Measurements from ENCODE around the gene MVK. TPM values are rescaled to one million over a fixed set of nuclear protein-coding genes. Genes with fewer than 3 reads are reported as not detected.

The MVK gene
- total RNA-seq, 1 experiment from 2014 or later: 28.9 TPM

- Mint-ChIP-seq H3K27ac (ENCODE audit: unreplicated experiment) (no peak overlapping the region), H3K4me1 (ENCODE audit: low read depth, unreplicated experiment) (no peaks in the 10 kb centered on the region), H3K27me3 (ENCODE audit: insufficient read depth, unreplicated experiment) (no peaks in the 10 kb centered on the region), H3K36me3 (ENCODE audit: insufficient read depth, unreplicated experiment) (peaks cover 12% of the 10 kb centered on the region), H3K9me3 (ENCODE audit: unreplicated experiment) (no peaks in the 10 kb centered on the region), H3K4me3 (ENCODE audit: unreplicated experiment) (no peak overlapping the region)
- no peaks in the 10 kb centered on the region; the same call in 1 of the 2 replicates for H3K36me3 ChIP-seq (ENCODE audit: control insufficient read depth, insufficient read depth, low read length)
- intact Hi-C loops (cut with micrococcal nuclease; ENCODE audit: unreplicated experiment): no loop called here
- TF ChIP-seq CTCF (IDR thresholded peaks at IDR 0.05; ENCODE audit: insufficient read depth in 1 of 2, low read depth in 1 of 2, low read length in 1 of 2, severe bottlenecking in 1 of 2, unreplicated experiment in 1 of 2): no peak
- no peak overlapping the region for H3K4me3 ChIP-seq (ENCODE audit: low read depth, low read length)
- CTCF ChIA-PET: no interaction called here
- no peaks in the 10 kb centered on the region for H3K27me3 ChIP-seq (replicated peaks; ENCODE audit: control insufficient read depth, insufficient read depth, low read length)
- H3K4me1 ChIP-seq: no peaks in the 10 kb centered on the region
- POLR2A ChIA-PET: no interaction called here
- no TSS peak for BruUV-seq (replicated peaks)
- no peaks in the 10 kb centered on the region for H3K9me3 ChIP-seq
- DNase-seq: no peak
These were observed 6.7 kb downstream of the MVK start for GRCh38 chr12:109580272-109580671.

- no peaks in the 10 kb centered on the region for H3K9me3 Mint-ChIP-seq (ENCODE audit: unreplicated experiment)
- peaks cover 12% of the 10 kb centered on the region for H3K36me3 Mint-ChIP-seq (ENCODE audit: insufficient read depth, unreplicated experiment)
- H3K27me3 ChIP-seq (replicated peaks; ENCODE audit: control insufficient read depth, insufficient read depth, low read length): no peaks in the 10 kb centered on the region
- DNase-seq: no peak
- POLR2A ChIA-PET: no interaction called here
- H3K27ac Mint-ChIP-seq (ENCODE audit: unreplicated experiment): no peak overlapping the region
- no peaks in the 10 kb centered on the region for H3K4me1 Mint-ChIP-seq (ENCODE audit: low read depth, unreplicated experiment)
- H3K4me3 ChIP-seq (ENCODE audit: low read depth, low read length): no peak overlapping the region
- BruUV-seq (replicated peaks): no TSS peak
- no peak for TF ChIP-seq CTCF (IDR thresholded peaks at IDR 0.05; ENCODE audit: insufficient read depth in 1 of 2, low read depth in 1 of 2, low read length in 1 of 2, severe bottlenecking in 1 of 2, unreplicated experiment in 1 of 2)
- intact Hi-C loops (cut with micrococcal nuclease; ENCODE audit: unreplicated experiment): no loop called here
- no peaks in the 10 kb centered on the region for H3K9me3 ChIP-seq
- no peaks in the 10 kb centered on the region; the same call in 1 of the 2 replicates for H3K36me3 ChIP-seq (ENCODE audit: control insufficient read depth, insufficient read depth, low read length)
- H3K4me3 Mint-ChIP-seq (ENCODE audit: unreplicated experiment): no peak overlapping the region
- CTCF ChIA-PET: no interaction called here
- H3K4me1 ChIP-seq: no peaks in the 10 kb centered on the region
- no peaks in the 10 kb centered on the region for H3K27me3 Mint-ChIP-seq (ENCODE audit: insufficient read depth, unreplicated experiment)
These were observed 7.2 kb downstream of the MVK start for GRCh38 chr12:109580684-109581333.

GRCh38 chr12:109581334-109581691 lies 7.7 kb downstream of the MVK start:
- no TSS peak for BruUV-seq (replicated peaks)
- no peaks in the 10 kb centered on the region for H3K9me3 Mint-ChIP-seq (ENCODE audit: unreplicated experiment)
- H3K27me3 ChIP-seq (replicated peaks; ENCODE audit: control insufficient read depth, insufficient read depth, low read length): no peaks in the 10 kb centered on the region
- H3K9me3 ChIP-seq: no peaks in the 10 kb centered on the region
- peaks cover 12% of the 10 kb centered on the region for H3K36me3 Mint-ChIP-seq (ENCODE audit: insufficient read depth, unreplicated experiment)
- intact Hi-C loops (cut with micrococcal nuclease; ENCODE audit: unreplicated experiment): no loop called here
- H3K4me3 Mint-ChIP-seq (ENCODE audit: unreplicated experiment): no peak overlapping the region
- DNase-seq: no peak
- ChIA-PET CTCF (no interaction called here), POLR2A (no interaction called here)
- H3K27ac Mint-ChIP-seq (ENCODE audit: unreplicated experiment): no peak overlapping the region
- no peak overlapping the region for H3K4me3 ChIP-seq (ENCODE audit: low read depth, low read length)
- no peaks in the 10 kb centered on the region; the same call in 1 of the 2 replicates for H3K36me3 ChIP-seq (ENCODE audit: control insufficient read depth, insufficient read depth, low read length)
- H3K4me1 Mint-ChIP-seq (ENCODE audit: low read depth, unreplicated experiment): no peaks in the 10 kb centered on the region
- H3K4me1 ChIP-seq: no peaks in the 10 kb centered on the region
- TF ChIP-seq CTCF (IDR thresholded peaks at IDR 0.05; ENCODE audit: insufficient read depth in 1 of 2, low read depth in 1 of 2, low read length in 1 of 2, severe bottlenecking in 1 of 2, unreplicated experiment in 1 of 2): no peak
- H3K27me3 Mint-ChIP-seq (ENCODE audit: insufficient read depth, unreplicated experiment): no peaks in the 10 kb centered on the region

Data from Caco-2 (cell line).